HCT116 (cell line): Measurements from ENCODE around the gene PDE6A. TPM values are rescaled to one million over a fixed set of nuclear protein-coding genes. Genes with fewer than 3 reads are reported as not detected.

Source experiments
- ATAC-seq: fragments of 200-7000 bp; cut with Tn5 transposase; 2 replicates; pipeline ENCODE4 v1.9.1; 2020; ENCODE audit warnings: mild to moderate bottlenecking, moderate library complexity
- BruUV-seq: library from RNA; stranded (reverse); fragments of 400-500 nt; replicated peaks from 2 replicates; lab custom pipeline; 2021; lab: Mats Ljungman, UMichigan
- CTCF ChIA-PET: fragments of 300-600 bp; sonication (Branson Sonifier 250); formaldehyde crosslinking; loops from one replicate; lab custom pipeline; 2021; ENCODE audit warnings: antibody characterized with exemption; lab: Charles Lee
- POLR2A ChIA-PET: fragments of 300-600, 350-600 bp; sonication (Branson Sonifier 250); formaldehyde crosslinking; loops from one replicate; lab custom pipeline; 2021; ENCODE audit warnings: antibody characterized with exemption; lab: Charles Lee
- RAD21 ChIA-PET, 2 experiments: fragments of 300-600 bp; sonication (Branson Sonifier 250); formaldehyde crosslinking; loops; one replicate each; lab custom pipeline; 2023; ENCODE audit warnings: low total read pairs in 2 of 2; ENCODE audit not compliant: uncharacterized antibody in 2 of 2, unreplicated experiment in 2 of 2, low non-redundant PET in 1 of 2; lab: Charles Lee
- DNase-seq: peaks from one replicate; pipeline ENCODE4 v3.0.0-alpha.2; 2010; ENCODE audit warnings: low read depth, low spot score
- H2AFZ ChIP-seq: fragments of 200-600 bp; shearing (Covaris generic), sonication (generic); 2 replicates; pipeline ENCODE4 v1.6.1; 2017; ENCODE audit warnings: low read depth, mixed run types, mixed read lengths, antibody characterized with exemption, low read length; ENCODE audit not compliant: poor library complexity, severe bottlenecking
- H3K27ac ChIP-seq: 2 replicates; pipeline ENCODE4 v1.5.1; 2012; ENCODE audit warnings: low read depth, low read length
- H3K27me3 ChIP-seq: fragments of 200-600 bp; sonication (generic); 2 replicates; pipeline ENCODE4 v1.6.1; 2016; ENCODE audit warnings: mixed run types, low read length, mixed read lengths; ENCODE audit not compliant: insufficient read depth
- H3K36me3 ChIP-seq, 2 experiments: fragments of 200-500 bp in 1 of 2; fragments of 200-600 bp in 1 of 2; sonication (Bioruptor generic) in 1 of 2; sonication (generic) in 1 of 2; 2 replicates each; pipeline versions ENCODE4 v1.5.1 to v1.6.1; 2014 to 2016; ENCODE audit warnings: low read length in 2 of 2, inconsistent platforms in 1 of 2, mixed read lengths in 1 of 2, mixed run types in 1 of 2; ENCODE audit not compliant: insufficient read depth in 2 of 2, control insufficient read depth in 1 of 2
- H3K4me1 ChIP-seq, 2 experiments: fragments of 200-600 bp in 1 of 2; sonication (generic) in 1 of 2; 2 replicates each; pipeline versions ENCODE4 v1.5.1 to v1.6.1; 2012 to 2017; ENCODE audit warnings: low read length in 2 of 2, inconsistent platforms in 1 of 2, mild to moderate bottlenecking in 1 of 2, mixed read lengths in 1 of 2, mixed run types in 1 of 2, moderate library complexity in 1 of 2; ENCODE audit not compliant: insufficient read depth in 2 of 2, control insufficient read depth in 1 of 2
- H3K4me2 ChIP-seq: fragments of 200-600 bp; sonication (generic); 2 replicates; pipeline ENCODE4 v1.6.1; 2017; ENCODE audit warnings: mixed run types, low read length, mixed read lengths
- H3K4me3 ChIP-seq, 2 experiments: fragments of 200-600 bp in 1 of 2; sonication (generic) in 1 of 2; replicated peaks in 1 of 2; 2 replicates each; pipeline ENCODE4 v1.5.1; 2011 to 2016; ENCODE audit warnings: low read length in 2 of 2, control low read depth in 1 of 2, low read depth in 1 of 2, mild to moderate bottlenecking in 1 of 2, mixed read lengths in 1 of 2, mixed run types in 1 of 2
- H3K79me2 ChIP-seq: fragments of 200-600 bp; sonication (generic); 2 replicates; pipeline ENCODE4 v1.6.1; 2017; ENCODE audit warnings: mild to moderate bottlenecking, mixed run types, low read length, moderate library complexity, mixed read lengths; ENCODE audit not compliant: insufficient read depth
- H3K9ac ChIP-seq: fragments of 200-600 bp; sonication (generic); 2 replicates; pipeline ENCODE4 v1.6.1; 2016; ENCODE audit warnings: low read length, mixed read lengths
- H3K9me2 ChIP-seq: fragments of 200-600 bp; sonication (generic), shearing (Covaris generic); 2 replicates; pipeline ENCODE4 v1.6.1; 2017; ENCODE audit warnings: mixed run types, mild to moderate bottlenecking, moderate library complexity; ENCODE audit not compliant: insufficient read depth
- H3K9me3 ChIP-seq, 2 experiments: fragments of 200-500 bp in 1 of 2; fragments of 200-600 bp in 1 of 2; sonication (Bioruptor generic) in 1 of 2; sonication (generic) in 1 of 2; 2 replicates each; pipeline ENCODE4 v1.6.1; 2014 to 2017; ENCODE audit warnings: low read length in 2 of 2, mixed read lengths in 2 of 2, inconsistent platforms in 1 of 2, low read depth in 1 of 2, mild to moderate bottlenecking in 1 of 2, mixed run types in 1 of 2, moderate library complexity in 1 of 2; ENCODE audit not compliant: control insufficient read depth in 1 of 2, insufficient read depth in 1 of 2
- H4K20me1 ChIP-seq: fragments of 200-600 bp; sonication (generic), shearing (Covaris generic); 2 replicates; pipeline ENCODE4 v1.6.1; 2017; ENCODE audit warnings: mixed run types, mild to moderate bottlenecking, moderate library complexity; ENCODE audit not compliant: insufficient read depth
- CBX3 ChIP-seq: IDR thresholded peaks from 2 replicates; pipeline ENCODE4 v1.6.1; 2012; ENCODE audit warnings: low read depth
- ELF1 ChIP-seq: IDR thresholded peaks from 2 replicates; pipeline ENCODE4 v1.6.1; 2012; ENCODE audit warnings: low read depth, borderline replicate concordance
- EZH2 ChIP-seq: fragments of 200-600 bp; sonication (generic); IDR thresholded peaks from 2 replicates; pipeline ENCODE4 v1.6.1; 2017; ENCODE audit warnings: antibody characterized with exemption, mixed run types
- FOSL1 ChIP-seq: IDR thresholded peaks from 2 replicates; pipeline ENCODE4 v1.6.1; 2012; ENCODE audit warnings: low read depth
- POLR2A ChIP-seq: IDR thresholded peaks from 2 replicates; pipeline ENCODE4 v1.7.0; 2011; ENCODE audit warnings: borderline replicate concordance; ENCODE audit not compliant: insufficient read depth, insufficient read length; ENCODE audit errors: extremely low read depth
- RAD21 ChIP-seq: IDR thresholded peaks from 2 replicates; pipeline ENCODE4 v1.6.1; 2012; ENCODE audit warnings: low read depth, mild to moderate bottlenecking
- TCF7L2 ChIP-seq: IDR thresholded peaks from 2 replicates; pipeline ENCODE4 v1.7.0; 2011; ENCODE audit warnings: borderline replicate concordance, inconsistent platforms; ENCODE audit not compliant: insufficient read depth, insufficient read length; ENCODE audit errors: extremely low read depth
- YY1 ChIP-seq: IDR thresholded peaks from 2 replicates; pipeline ENCODE4 v1.6.1; 2011; ENCODE audit warnings: low read length, low read depth, moderate library complexity, mild to moderate bottlenecking; ENCODE audit not compliant: insufficient replicate concordance; ENCODE audit errors: extremely low read depth
- intact Hi-C: fragments of 100-400 bp; cut with micrococcal nuclease; formaldehyde crosslinking; loops from 2 replicates; pipeline ENCODE4 v1.10.0; 2022
- total RNA-seq: library from RNA; stranded (reverse); gene quantifications from one replicate; pipeline ENCODE4 v1.2.1, GENCODE V29; 2021; ENCODE audit not compliant: unreplicated experiment
- TF ChIP-seq, protein P1 (sequence below), 3 experiments: fragments of 200-600 bp in 1 of 3; sonication (generic) in 1 of 3; IDR thresholded peaks in 2 of 3; conservative IDR thresholded peaks in 1 of 3; 2 replicates each; pipeline ENCODE4 v1.5.1; 2012 to 2017; ENCODE audit warnings: low read depth in 2 of 3, low read length in 2 of 3, antibody characterized with exemption in 1 of 3, borderline replicate concordance in 1 of 3, control low read depth in 1 of 3, mild to moderate bottlenecking in 1 of 3, mixed read lengths in 1 of 3, mixed run types in 1 of 3, moderate library complexity in 1 of 3; ENCODE audit not compliant: insufficient read depth in 1 of 3
- TF ChIP-seq, protein P2 (sequence below): IDR thresholded peaks from 2 replicates; pipeline ENCODE4 v1.6.1; 2012
- TF ChIP-seq, protein P3 (sequence below): IDR thresholded peaks from 2 replicates; pipeline ENCODE4 v1.6.1; 2011; ENCODE audit warnings: mild to moderate bottlenecking, low read length, moderate library complexity; ENCODE audit not compliant: insufficient replicate concordance; ENCODE audit errors: extremely low read depth
- TF ChIP-seq, protein P4 (sequence below): IDR thresholded peaks from 2 replicates; pipeline ENCODE4 v1.6.1; 2012; ENCODE audit warnings: low read depth

PDE6A gene
- total RNA-seq, 1 experiment from 2014 or later: not detected

DNA sequence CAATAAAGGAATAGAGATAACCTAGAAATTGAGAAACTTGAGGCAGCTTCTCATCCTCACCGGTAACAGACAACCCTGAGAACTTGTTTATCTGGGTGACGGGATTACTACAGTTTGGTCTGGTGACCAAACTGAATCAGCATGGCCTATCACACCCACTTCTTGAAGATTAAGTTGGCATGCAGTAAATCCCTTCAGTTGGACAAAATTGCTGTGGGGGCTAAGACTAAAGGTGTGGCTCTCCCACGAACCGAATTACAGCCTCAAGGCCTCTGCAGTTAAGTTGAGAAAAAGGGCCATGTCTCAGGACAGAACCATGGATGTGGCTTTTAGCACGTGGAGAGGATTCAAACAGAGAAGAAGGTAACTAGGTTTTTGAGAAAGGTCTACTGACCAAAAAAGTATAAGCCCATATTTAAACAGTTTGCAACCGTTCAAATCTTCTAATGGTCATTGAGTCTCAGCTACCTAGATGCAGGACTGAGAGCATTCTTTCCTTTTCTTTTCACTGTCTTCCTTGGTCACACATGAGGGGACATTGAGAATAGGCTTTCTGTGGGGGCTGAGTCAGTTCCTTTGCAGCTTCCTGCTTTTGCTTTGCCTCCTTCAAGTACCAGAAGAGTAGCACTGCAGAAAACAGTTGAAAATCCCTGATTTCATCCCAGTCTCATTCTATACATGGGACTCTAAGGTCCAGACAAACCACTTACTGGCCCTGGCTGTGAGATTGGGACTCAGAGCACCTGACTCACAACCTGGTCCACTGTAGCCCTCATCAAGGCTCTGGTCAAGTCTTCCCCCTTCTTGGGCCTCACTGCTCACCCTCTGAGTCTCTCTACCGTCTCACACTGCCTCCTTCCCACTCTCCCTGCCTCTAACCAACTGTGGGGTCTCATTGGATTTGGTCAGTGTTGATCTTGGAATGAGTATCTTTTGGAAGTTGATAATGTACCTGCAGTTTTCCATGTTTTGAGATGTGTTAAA lies 30.9 kb downstream of the PDE6A start (continued):
- no peak for TF ChIP-seq TCF7L2
- TF ChIP-seq EZH2: no peak

DNA sequence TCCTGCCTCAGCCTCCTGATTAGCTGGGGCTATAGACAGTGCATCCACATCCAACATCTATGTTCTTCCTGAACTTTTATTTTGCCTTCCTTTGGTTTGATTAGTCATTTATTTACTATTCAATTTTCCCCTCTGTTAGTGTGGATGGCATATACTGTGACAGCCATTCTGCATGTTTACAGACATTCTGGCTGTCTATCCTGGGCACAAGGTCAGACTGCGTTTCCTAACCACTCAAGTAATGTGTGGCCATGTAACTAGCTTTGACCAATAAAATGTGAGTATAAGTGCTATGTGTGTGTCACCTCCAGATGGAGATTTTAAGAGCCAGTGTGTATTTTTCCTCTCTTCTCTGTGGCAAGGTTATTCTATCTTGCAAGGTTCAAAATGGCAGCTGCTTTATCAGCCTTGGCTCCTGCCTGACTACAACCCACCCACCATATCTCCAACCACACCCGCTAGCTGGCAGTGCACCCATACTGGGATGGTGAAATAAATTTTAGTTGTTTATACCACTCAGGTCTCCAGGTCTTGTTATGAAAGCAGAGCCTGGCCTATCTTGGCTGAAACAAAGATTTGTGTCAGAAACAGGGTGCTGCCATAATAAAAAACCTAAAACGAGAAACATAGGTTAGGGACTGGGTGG lies 32.2 kb downstream of the PDE6A start:
- no peaks in the 10 kb centered on the region for H3K9me3 ChIP-seq
- H3K9me2 ChIP-seq: no peaks in the 10 kb centered on the region
- no peak for ATAC-seq
- ChIA-PET RAD21 (no interaction called here), CTCF (no interaction called here), POLR2A (no interaction called here)
- no peaks in the 10 kb centered on the region for H3K79me2 ChIP-seq
- H3K4me3 ChIP-seq: no peak overlapping the region
- peaks cover 10% of the 10 kb centered on the region; the same call in 1 of the 2 replicates for H3K27me3 ChIP-seq
- no peak overlapping the region for H2AFZ ChIP-seq
- intact Hi-C loops: no loop called here
- H4K20me1 ChIP-seq: no peaks in the 10 kb centered on the region
- no TSS peak for BruUV-seq
- H3K36me3 ChIP-seq: no peaks in the 10 kb centered on the region
- TF ChIP-seq, protein P1, sequence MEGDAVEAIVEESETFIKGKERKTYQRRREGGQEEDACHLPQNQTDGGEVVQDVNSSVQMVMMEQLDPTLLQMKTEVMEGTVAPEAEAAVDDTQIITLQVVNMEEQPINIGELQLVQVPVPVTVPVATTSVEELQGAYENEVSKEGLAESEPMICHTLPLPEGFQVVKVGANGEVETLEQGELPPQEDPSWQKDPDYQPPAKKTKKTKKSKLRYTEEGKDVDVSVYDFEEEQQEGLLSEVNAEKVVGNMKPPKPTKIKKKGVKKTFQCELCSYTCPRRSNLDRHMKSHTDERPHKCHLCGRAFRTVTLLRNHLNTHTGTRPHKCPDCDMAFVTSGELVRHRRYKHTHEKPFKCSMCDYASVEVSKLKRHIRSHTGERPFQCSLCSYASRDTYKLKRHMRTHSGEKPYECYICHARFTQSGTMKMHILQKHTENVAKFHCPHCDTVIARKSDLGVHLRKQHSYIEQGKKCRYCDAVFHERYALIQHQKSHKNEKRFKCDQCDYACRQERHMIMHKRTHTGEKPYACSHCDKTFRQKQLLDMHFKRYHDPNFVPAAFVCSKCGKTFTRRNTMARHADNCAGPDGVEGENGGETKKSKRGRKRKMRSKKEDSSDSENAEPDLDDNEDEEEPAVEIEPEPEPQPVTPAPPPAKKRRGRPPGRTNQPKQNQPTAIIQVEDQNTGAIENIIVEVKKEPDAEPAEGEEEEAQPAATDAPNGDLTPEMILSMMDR (IDR thresholded peaks at IDR 0.05 in 2 of 3, conservative IDR thresholded peaks at IDR 0.05 in 1 of 3; ENCODE audit: borderline replicate concordance in 1 of 3, insufficient read depth in 1 of 3, low read depth in 2 of 3, low read length in 2 of 3): no peak
- TF ChIP-seq RAD21: no peak
- TF ChIP-seq POLR2A: no peak
- TF ChIP-seq, protein P2, sequence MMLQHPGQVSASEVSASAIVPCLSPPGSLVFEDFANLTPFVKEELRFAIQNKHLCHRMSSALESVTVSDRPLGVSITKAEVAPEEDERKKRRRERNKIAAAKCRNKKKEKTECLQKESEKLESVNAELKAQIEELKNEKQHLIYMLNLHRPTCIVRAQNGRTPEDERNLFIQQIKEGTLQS: no peak
- TF ChIP-seq EZH2: no peak
- no peak for TF ChIP-seq YY1
- TF ChIP-seq CBX3: no peak
- TF ChIP-seq, protein P3, sequence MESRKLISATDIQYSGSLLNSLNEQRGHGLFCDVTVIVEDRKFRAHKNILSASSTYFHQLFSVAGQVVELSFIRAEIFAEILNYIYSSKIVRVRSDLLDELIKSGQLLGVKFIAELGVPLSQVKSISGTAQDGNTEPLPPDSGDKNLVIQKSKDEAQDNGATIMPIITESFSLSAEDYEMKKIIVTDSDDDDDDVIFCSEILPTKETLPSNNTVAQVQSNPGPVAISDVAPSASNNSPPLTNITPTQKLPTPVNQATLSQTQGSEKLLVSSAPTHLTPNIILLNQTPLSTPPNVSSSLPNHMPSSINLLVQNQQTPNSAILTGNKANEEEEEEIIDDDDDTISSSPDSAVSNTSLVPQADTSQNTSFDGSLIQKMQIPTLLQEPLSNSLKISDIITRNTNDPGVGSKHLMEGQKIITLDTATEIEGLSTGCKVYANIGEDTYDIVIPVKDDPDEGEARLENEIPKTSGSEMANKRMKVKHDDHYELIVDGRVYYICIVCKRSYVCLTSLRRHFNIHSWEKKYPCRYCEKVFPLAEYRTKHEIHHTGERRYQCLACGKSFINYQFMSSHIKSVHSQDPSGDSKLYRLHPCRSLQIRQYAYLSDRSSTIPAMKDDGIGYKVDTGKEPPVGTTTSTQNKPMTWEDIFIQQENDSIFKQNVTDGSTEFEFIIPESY: no peak
- TF ChIP-seq ELF1: no peak
- no peak for TF ChIP-seq FOSL1
- TF ChIP-seq, protein P4, sequence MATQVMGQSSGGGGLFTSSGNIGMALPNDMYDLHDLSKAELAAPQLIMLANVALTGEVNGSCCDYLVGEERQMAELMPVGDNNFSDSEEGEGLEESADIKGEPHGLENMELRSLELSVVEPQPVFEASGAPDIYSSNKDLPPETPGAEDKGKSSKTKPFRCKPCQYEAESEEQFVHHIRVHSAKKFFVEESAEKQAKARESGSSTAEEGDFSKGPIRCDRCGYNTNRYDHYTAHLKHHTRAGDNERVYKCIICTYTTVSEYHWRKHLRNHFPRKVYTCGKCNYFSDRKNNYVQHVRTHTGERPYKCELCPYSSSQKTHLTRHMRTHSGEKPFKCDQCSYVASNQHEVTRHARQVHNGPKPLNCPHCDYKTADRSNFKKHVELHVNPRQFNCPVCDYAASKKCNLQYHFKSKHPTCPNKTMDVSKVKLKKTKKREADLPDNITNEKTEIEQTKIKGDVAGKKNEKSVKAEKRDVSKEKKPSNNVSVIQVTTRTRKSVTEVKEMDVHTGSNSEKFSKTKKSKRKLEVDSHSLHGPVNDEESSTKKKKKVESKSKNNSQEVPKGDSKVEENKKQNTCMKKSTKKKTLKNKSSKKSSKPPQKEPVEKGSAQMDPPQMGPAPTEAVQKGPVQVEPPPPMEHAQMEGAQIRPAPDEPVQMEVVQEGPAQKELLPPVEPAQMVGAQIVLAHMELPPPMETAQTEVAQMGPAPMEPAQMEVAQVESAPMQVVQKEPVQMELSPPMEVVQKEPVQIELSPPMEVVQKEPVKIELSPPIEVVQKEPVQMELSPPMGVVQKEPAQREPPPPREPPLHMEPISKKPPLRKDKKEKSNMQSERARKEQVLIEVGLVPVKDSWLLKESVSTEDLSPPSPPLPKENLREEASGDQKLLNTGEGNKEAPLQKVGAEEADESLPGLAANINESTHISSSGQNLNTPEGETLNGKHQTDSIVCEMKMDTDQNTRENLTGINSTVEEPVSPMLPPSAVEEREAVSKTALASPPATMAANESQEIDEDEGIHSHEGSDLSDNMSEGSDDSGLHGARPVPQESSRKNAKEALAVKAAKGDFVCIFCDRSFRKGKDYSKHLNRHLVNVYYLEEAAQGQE: no peak
- no peak overlapping the region for H3K9ac ChIP-seq
- no peak for DNase-seq
- no peaks in the 10 kb centered on the region for H3K4me1 ChIP-seq
- H3K4me2 ChIP-seq: no peak overlapping the region
- H3K27ac ChIP-seq: no peak overlapping the region
